Inflammatory macrophage treated with lipopolysaccharide for 1 hour (primary cell): ENCODE results near the gene DHRS11.
A peak's percentile ranks its signal among the peaks of the same experiment; 100 is the strongest.

Experiments used
- DNase-seq, 2 donors: peaks; one replicate each; pipeline ENCODE4 v3.0.0-alpha.2; 2020 to 2022

DHRS11 gene

DNA sequence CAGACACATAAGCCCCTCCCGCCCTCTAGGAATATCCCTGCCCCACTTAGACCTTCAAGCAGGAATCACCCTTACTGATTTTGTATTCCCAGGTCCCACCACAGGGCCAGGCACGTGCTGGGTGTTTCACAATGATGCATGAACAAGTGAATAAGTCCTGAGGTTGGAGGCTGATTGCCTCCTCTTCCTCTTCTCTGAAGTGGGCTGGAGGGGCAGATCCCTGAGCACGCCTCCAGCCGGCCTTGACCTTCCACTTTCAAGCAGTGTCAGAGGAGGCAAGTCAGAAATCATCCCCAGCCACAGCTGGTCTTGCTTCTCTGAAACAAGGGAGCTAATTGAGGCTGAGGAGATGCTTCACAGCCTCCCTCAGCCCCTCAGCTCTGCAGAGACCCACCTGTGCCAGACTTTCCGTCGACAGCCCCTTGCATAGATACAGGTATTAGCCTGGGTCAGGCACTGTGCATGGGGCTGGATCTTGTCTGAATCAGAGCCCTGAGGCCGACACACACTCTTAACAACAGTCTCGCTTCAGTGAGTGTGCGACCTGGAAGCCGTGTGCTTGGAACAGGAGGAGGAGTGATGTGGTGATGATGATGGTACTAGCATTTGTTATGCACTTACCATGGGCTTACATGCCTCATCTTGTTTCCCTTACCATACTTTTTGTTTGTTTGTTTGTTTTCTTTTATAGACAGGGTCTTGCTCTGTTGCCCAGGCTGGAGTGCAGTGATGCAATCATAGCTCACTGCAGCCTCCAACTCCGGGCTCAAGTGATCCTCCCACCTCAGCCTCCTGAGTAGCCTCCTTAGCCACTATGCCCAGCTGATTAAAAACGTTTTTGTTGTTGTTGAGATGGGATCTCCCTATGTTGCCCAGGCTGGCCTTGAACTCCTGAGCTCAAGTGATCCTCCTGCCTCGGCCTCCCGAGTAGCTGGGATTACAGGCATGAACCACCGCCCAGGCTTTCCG lies 24.7 kb downstream of the DHRS11 start:
- peak; percentile 2 to 12 for DNase-seq

- no peak for DNase-seq
Observed at GRCh38 chr17:36617773-36618172, 26.1 kb downstream of the DHRS11 start.

DNA sequence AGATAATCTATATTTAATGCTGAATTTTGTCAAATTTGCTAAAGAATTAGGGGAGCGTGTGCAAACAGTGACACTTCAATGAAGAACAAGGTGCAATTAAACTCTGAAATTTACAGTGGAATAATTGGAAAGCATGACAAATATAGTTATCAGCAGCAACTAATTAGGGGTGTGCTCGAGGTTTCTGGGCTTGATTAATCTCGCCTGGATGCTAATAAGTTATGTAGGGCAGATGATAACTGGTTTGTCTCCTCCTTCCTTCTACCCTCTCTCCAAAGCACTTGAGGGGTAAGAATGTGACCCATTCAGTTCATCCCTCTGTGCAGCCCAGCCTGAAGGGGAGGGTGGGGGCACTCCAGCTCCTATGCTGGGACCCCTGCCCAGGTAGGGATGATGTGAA lies 31.6 kb downstream of the DHRS11 start:
- DNase-seq = no peak

- DNase-seq = peak in 1 of 2 donors; percentile 1
Observed at GRCh38 chr17:36625188-36625587, 33.5 kb downstream of the DHRS11 start.

DNA sequence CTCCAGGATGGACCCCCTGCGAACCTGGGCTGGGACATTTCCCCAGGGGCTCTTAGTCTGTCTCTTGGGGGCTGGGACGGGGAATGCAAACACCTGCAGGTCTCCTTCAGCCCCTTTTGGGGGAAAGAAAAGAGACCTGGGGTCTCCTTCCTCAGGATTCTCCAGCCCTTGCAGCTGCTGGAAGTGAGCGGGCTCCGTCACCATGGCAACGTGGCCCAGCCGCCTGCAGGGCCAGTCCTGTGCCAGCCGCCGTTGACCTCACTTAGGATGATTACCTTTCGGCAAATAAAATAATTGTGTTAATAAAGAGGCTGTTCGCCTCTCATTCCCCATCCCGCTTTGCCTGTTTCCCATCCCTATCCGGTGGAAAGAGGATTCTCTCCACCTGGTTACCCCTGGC lies 35.4 kb downstream of the DHRS11 start:
- no peak for DNase-seq

DNA sequence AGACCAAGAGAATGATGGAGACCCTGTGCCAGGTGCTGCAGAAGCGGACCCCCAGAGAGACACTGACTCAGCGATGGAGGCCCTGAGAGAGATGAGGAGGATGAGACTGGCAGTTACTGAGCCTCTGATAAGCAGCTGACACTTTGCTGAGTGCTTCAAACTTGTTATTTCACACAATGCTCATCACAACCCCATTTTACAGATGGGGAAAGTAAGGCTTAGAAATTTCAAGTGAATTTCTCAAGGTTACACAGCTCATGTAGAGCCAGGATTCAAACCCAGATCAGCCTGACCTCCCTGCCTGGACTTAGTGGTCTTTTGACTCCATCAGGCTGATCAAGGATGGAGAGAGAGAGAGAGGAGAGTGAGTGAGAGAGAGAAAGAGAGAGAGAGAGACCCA lies 36.9 kb downstream of the DHRS11 start:
- no peak for DNase-seq

GRCh38 chr17:36629252-36629847 lies 37.7 kb downstream of the DHRS11 start:
- peak; percentile 53 to 96 for DNase-seq

DNA sequence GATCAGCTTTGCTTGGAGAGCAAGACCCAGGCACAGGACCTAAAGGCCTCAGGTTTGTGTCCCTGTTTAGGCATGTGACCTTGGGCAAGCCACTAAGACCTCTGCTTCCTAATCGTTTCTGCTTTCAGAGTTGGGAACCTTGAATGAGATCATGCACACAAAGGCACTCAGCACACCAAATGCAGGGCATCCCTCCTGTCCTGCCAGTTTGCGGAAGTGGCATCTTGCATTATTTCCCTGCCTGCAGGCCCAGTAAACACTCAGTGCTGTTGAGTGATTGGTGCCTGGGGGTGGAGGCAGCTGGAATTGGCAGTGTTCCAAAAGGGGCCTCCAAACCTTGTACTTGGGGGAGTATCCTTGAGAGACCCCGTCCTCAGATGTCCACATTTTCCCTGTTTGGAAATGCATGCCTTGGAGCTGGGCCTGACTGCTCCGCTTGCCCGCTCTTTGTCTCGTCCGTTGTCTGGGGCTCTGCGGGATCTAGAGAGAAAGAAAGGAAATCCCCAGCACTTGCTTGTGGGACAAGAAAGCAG lies 38.4 kb downstream of the DHRS11 start:
- DNase-seq = no peak

GRCh38 chr17:36631022-36631421 lies 39.3 kb downstream of the DHRS11 start:
- DNase-seq = no peak

- DNase-seq = no peak
Observed at GRCh38 chr17:36632916-36633771, 41.5 kb downstream of the DHRS11 start.

- DNase-seq = no peak
Observed at GRCh38 chr17:36640346-36640745, 48.7 kb downstream of the DHRS11 start.

GRCh38 chr17:36640836-36641235 lies 49.2 kb downstream of the DHRS11 start:
- DNase-seq = no peak

- no peak for DNase-seq
Observed at GRCh38 chr17:36641331-36641876, 49.7 kb downstream of the DHRS11 start.

GRCh38 chr17:36641877-36642845 lies 50.5 kb downstream of the DHRS11 start:
- no peak for DNase-seq

DNA sequence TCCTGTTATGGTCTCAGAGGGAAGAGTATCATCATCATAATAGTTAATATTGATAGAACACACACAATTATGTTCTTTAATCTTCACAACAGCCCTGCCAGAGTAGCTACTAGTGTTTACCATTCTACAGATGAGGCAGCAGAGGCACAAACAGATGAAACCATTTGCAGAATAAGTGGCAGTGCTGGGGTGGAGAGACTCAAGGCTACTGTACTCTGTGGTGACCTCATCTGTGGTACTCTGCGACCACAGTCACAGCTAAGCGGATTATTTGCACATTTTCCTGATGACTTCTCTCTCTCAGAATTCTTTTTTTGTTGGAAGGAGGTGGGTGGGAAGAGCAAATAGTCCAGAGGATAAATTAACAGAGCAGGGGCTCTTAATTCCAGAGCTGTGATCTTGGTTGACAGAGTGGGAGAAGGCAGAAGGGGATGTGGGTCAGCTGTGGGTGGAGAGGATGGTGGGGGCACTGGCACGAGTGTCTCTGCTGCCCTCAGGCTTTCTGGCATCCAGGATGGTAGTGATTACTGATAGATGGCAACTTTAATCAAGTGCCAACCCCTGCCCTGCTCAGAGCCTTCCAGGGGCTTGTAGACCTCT lies 51.5 kb downstream of the DHRS11 start:
- DNase-seq = no peak

GRCh38 chr17:36645422-36645821 lies 53.7 kb downstream of the DHRS11 start:
- DNase-seq = no peak

DNA sequence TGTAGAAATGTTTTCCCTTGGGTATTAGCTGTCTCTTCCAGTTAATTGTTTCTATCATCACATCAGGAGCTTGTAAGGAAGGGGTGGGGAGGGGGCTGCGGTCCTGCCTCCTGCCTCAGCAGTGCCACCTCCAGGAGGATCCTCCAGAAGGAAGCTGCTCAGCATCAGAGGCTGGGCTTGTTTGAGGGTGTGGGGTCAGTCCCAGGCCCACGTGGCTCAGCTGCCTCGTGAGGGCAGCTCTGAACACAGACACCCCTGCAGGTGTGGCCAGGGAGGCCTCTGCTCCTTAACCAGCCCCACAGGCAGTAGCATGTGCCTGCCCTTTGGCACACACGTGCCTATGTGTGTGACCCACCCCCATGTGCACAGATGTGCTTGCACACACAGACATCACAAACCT lies 56.0 kb downstream of the DHRS11 start:
- no peak for DNase-seq

- DNase-seq = no peak
Observed at GRCh38 chr17:36650096-36650775, 58.6 kb downstream of the DHRS11 start.
